Mesodermal cell (in vitro differentiated cells): ENCODE data around the gene POLG2. TPM values are rescaled to one million over a fixed set of nuclear protein-coding genes. Genes with fewer than 3 reads are reported as not detected.

ENCODE experiments used
- H3K27ac ChIP-seq: 2 replicates; pipeline ENCODE4 v1.7.0; 2013; ENCODE audit warnings: mild to moderate bottlenecking, low read depth, low read length, moderate library complexity; ENCODE audit not compliant: severe bottlenecking
- H3K36me3 ChIP-seq: 2 replicates; pipeline ENCODE4 v1.7.1; 2013; ENCODE audit warnings: mild to moderate bottlenecking, low read length, moderate library complexity; ENCODE audit not compliant: control insufficient read depth, insufficient read depth
- H3K4me1 ChIP-seq: one replicate; pipeline ENCODE4 v1.7.1; 2013; ENCODE audit warnings: mild to moderate bottlenecking, low read length; ENCODE audit not compliant: insufficient read depth, control insufficient read depth, poor library complexity, severe bottlenecking
- H3K4me3 ChIP-seq: 2 replicates; pipeline ENCODE4 v1.7.0; 2013; ENCODE audit warnings: low read length, control low read depth, mild to moderate bottlenecking; ENCODE audit not compliant: insufficient read depth, poor library complexity, severe bottlenecking; ENCODE audit errors: extremely low read depth
- H3K9me3 ChIP-seq: 2 replicates; pipeline ENCODE4 v1.7.1; 2013; ENCODE audit warnings: mild to moderate bottlenecking, low read length, moderate library complexity; ENCODE audit not compliant: control insufficient read depth
- WGBS, 2 experiments: methylation state at CpG; one replicate each; pipeline ENCODE4 v1.1.5; 2013; ENCODE audit warnings: missing lambda C conversion rate in 2 of 2; ENCODE audit not compliant: insufficient coverage in 2 of 2; 5-methylcytosine and 5-hydroxymethylcytosine counted together
- polyA plus RNA-seq, 2 experiments: library from polyadenylated mRNA; stranded (reverse); fragments of 50-300 nt; gene quantifications; one replicate each; pipeline ENCODE4 v1.2.3, GENCODE V29; 2013

The POLG2 gene
- polyA plus RNA-seq (2013, experiment 1 of 2), result 15.3 TPM
- polyA plus RNA-seq (2013, experiment 2 of 2), result 17.5 TPM

GRCh38 chr17:64496786-64497564 lies at the start of gene POLG2:
TSS of gene POLG2 (minus strand) at chr17:64497054. CDS start at chr17:64496968, 86 bp downstream.
- Histone ChIP-seq H3K4me1 (peaks cover 16% of the 10 kb centered on the region), H3K4me3 (peak within 1 kb of the TSS; percentile 75), H3K27ac (peak within 1 kb of the TSS; percentile 91), H3K36me3 (peaks cover 52% of the 10 kb centered on the region), H3K9me3 (no peaks in the 10 kb centered on the region)
- 0% methylated on average over 34 to 49 of the region's 50 CpGs for WGBS, 2 experiments

- peaks cover 91% of the 10 kb centered on the region for H3K36me3 ChIP-seq
- no peaks in the 10 kb centered on the region for H3K4me1 ChIP-seq
- no peak overlapping the region for H3K4me3 ChIP-seq
- no CpG with 5 or more reads among the region's 2 CpGs for WGBS, 2 experiments
- H3K9me3 ChIP-seq, result no peaks in the 10 kb centered on the region
- peak overlapping the region; percentile 3 for H3K27ac ChIP-seq
These were observed 47.9 kb upstream of the POLG2 start for GRCh38 chr17:64544742-64545141.

DNA sequence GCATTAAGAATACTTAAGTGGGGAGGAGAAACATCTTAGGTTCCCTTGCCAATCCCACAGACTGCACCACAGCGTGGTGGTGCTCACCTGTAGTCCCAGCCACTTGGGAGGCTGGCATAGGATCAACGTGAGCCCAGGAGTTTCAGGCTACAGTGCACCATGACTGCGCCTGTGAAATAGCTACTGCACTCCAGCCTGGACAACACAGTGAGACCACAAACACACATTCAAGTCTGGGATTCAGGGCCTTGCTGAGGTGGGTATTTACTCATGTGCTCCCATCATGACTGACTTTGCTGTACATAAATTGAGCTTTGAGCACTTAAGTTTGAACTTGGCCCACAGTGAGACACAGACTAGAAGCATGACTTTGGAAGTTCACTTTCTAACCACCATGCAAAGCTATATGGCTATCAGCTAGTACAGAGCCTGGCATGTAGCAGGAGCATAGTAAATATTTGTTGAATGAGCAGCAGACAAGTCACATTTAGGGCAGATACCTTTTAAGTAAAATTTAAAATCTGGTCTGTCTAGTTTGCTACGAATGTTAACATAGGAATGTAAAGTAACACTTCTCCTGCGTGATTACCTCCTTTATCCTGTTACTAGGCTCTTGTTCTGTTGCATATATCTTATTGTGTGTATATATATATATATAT lies 43.4 kb upstream of the POLG2 start:
- 96% methylated on average over 4 of the region's 5 CpGs; no CpG with 5 or more reads in 1 of the 2 experiments for WGBS, 2 experiments
- Histone ChIP-seq H3K36me3 (peaks cover 85% of the 10 kb centered on the region), H3K4me1 (no peaks in the 10 kb centered on the region), H3K4me3 (no peak overlapping the region), H3K27ac (no peak overlapping the region), H3K9me3 (no peaks in the 10 kb centered on the region)

DNA sequence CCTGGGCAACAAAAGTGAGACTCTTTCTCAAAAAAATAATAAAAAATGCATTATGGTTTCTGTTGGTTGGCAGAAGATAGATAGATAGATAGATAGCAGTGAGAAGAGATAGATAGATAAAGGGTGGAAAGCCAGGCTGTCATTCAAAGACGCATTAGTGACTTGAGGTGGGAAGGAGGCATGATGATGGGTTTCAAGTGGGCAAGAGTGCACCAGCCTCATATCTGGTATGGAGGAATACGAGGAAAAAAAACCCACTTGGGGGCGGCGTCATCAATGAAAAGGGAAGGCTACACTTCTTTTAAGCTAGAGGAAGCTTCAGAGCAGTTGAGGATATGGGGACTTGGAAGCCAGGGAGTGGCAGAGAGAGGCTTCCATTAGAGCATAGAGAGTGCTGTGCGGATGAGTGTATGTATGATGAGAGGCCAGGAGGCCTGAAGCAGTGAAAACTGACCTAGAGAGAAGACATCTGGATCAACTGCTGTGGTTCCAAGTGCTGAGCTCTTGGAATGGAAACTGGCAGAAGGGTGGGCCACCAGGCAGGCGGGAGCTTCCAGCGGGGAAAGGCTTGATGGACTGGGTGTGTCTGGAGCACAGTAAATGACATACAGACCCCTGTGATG lies 41.8 kb upstream of the POLG2 start:
- 93 to 97% methylated on average over 7 of the region's 7 CpGs for WGBS, 2 experiments
- peaks cover 82% of the 10 kb centered on the region for H3K36me3 ChIP-seq

GRCh38 chr17:64537488-64537887 lies 40.6 kb upstream of the POLG2 start:
- no peak overlapping the region for H3K27ac ChIP-seq
- no peaks in the 10 kb centered on the region for H3K9me3 ChIP-seq
- no peaks in the 10 kb centered on the region for H3K4me1 ChIP-seq
- H3K36me3 ChIP-seq, result peaks cover 88% of the 10 kb centered on the region
- no peak overlapping the region for H3K4me3 ChIP-seq
- 85 to 100% methylated on average over 2 to 4 of the region's 5 CpGs for WGBS, 2 experiments

More for the DNA sequence above, 41.8 kb upstream of the POLG2 start:
- H3K4me3 ChIP-seq, result no peak overlapping the region
- no peaks in the 10 kb centered on the region for H3K4me1 ChIP-seq
- H3K27ac ChIP-seq, result peak overlapping the region; percentile 24
- no peaks in the 10 kb centered on the region for H3K9me3 ChIP-seq

DNA sequence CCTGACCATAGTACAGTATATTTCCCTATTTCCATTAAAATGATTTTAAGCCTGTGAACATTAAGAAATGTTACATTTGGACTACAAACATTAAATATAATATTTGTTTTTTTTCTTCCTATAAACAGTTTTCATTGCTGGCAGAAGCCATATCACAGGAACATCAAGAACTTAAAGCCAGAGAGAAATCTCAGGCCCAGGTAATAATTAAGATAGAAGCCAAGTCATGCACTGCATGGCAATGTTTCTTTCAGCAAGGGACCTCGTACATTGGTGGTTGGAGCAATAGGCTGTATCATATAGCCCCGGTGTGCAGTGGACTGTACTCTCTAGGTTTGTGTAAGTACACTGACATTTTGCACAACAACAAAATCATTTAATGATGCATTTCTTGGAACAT lies 40.1 kb upstream of the POLG2 start:
- Histone ChIP-seq H3K36me3 (peaks cover 88% of the 10 kb centered on the region), H3K27ac (peak overlapping the region; percentile 25), H3K4me1 (no peaks in the 10 kb centered on the region), H3K9me3 (no peaks in the 10 kb centered on the region), H3K4me3 (no peak overlapping the region)
- WGBS, 2 experiments, result 100% methylated on average over 1 of the region's 2 CpGs; no CpG with 5 or more reads in 1 of the 2 experiments

- peaks cover 88% of the 10 kb centered on the region for H3K36me3 ChIP-seq
- no peak overlapping the region for H3K4me3 ChIP-seq
- H3K4me1 ChIP-seq, result no peaks in the 10 kb centered on the region
- WGBS, 2 experiments, result 86 to 94% methylated on average over 3 to 4 of the region's 6 CpGs
- no peaks in the 10 kb centered on the region for H3K9me3 ChIP-seq
- peak overlapping the region; percentile 39 for H3K27ac ChIP-seq
These were observed 38.5 kb upstream of the POLG2 start for GRCh38 chr17:64535357-64535756.

DNA sequence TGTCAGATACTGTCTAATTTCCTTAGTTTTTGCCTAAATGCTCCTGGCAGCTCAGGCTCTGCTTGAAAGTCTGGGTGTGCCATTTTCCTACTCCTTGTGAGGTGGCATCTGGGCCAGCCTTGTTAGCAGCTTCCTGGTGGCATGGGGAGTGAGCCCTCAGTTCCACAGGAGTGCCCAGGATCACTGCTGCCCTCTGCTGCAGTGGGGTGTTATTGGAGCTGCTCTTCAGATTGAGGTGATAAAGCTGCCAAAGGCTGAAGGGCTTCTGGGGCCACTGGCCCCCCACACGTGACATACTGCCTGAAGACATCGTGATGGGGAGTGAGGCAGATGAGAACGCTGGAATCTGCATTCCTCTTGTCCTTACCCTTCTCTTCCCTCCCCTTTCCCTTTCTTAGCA lies 37.3 kb upstream of the POLG2 start:
- 94 to 100% methylated on average over 2 to 3 of the region's 3 CpGs for WGBS, 2 experiments
- no peak overlapping the region for H3K27ac ChIP-seq
- H3K36me3 ChIP-seq, result peaks cover 88% of the 10 kb centered on the region
- H3K9me3 ChIP-seq, result no peaks in the 10 kb centered on the region
- no peak overlapping the region for H3K4me3 ChIP-seq
- H3K4me1 ChIP-seq, result no peaks in the 10 kb centered on the region

DNA sequence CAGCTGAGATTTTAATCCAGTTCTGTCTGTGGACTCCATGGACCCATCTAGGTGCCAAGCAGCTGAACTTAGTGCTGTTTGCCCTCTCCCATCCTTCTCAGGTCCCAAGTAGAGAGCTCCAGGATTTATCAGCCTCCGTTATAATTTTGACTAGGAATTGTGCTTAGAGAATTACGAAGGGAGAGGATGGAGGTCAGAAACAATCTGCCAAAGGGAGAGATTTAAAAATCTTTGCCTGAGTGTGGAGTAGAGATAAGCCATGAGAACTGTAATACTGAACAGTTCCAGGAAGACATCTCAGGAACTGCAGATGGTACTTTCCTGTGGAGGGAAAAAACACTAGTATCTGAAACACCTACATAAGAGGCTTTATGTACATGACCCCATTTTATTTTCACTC lies 36.9 kb upstream of the POLG2 start:
- no peaks in the 10 kb centered on the region for H3K4me1 ChIP-seq
- H3K36me3 ChIP-seq, result peaks cover 90% of the 10 kb centered on the region
- 86 to 100% methylated on average over 1 of the region's 2 CpGs for WGBS, 2 experiments
- H3K27ac ChIP-seq, result peak overlapping the region; percentile 7
- H3K4me3 ChIP-seq, result no peak overlapping the region
- no peaks in the 10 kb centered on the region for H3K9me3 ChIP-seq

DNA sequence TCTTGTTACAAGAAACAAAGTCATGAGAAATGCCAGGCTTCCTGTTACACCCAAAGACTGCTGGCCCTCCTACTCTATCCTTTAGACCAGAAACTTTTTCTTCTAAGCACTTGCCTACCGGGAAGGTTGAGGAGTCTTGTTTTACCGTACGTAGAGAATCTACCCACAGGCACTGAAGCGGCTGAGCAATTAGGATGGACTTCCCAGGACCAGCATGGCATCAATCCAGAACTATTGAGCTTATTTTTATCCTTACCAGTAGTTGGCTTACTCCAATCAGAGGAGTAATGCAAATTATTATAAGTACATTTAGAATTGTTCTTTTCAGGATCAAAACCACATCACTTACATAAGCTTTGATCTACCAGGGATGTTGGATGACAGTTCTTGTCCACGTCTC lies 35.6 kb upstream of the POLG2 start:
- peak overlapping the region; percentile 30 for H3K27ac ChIP-seq
- 86 to 97% methylated on average over 3 to 5 of the region's 5 CpGs for WGBS, 2 experiments
- peaks cover 92% of the 10 kb centered on the region for H3K36me3 ChIP-seq
- no peaks in the 10 kb centered on the region for H3K4me1 ChIP-seq
- H3K4me3 ChIP-seq, result no peak overlapping the region
- no peaks in the 10 kb centered on the region for H3K9me3 ChIP-seq
